B cell (primary cell): ENCODE measurements around the gene NUP54. TPM values are rescaled to one million over a fixed set of nuclear protein-coding genes. Genes with fewer than 3 reads are reported as not detected.

Experiments used
- ATAC-seq: fragments of 200-7000 bp; cut with Tn5 transposase; one replicate; pipeline ENCODE4 v1.10.0; 2021; ENCODE audit warnings: low read depth, mild to moderate bottlenecking, moderate number of reproducible peaks, moderate library complexity
- CTCF ChIA-PET: fragments of 350-600 bp; sonication (Branson Sonifier 250); formaldehyde crosslinking; loops from one replicate; lab custom pipeline; 2021; ENCODE audit warnings: antibody characterized with exemption, inconsistent platforms; lab: Charles Lee
- POLR2A ChIA-PET: fragments of 350-600 bp; sonication (Branson Sonifier 250); formaldehyde crosslinking; loops from one replicate; lab custom pipeline; 2021; ENCODE audit warnings: antibody characterized with exemption; lab: Charles Lee
- DNase-seq: peaks from one replicate; pipeline ENCODE4 v3.0.0; 2013
- H2AFZ ChIP-seq: 2 replicates; pipeline ENCODE4 v1.6.1; 2012; ENCODE audit warnings: mild to moderate bottlenecking, low read depth, low read length; ENCODE audit not compliant: insufficient read depth, poor library complexity, severe bottlenecking
- H3K27ac ChIP-seq, 2 donors: 1 replicate in 1 of 2; 2 replicates in 1 of 2; pipeline ENCODE4 v1.5.1; 2012 to 2013; ENCODE audit warnings: low read length in 2 of 2, mild to moderate bottlenecking in 2 of 2, moderate library complexity in 1 of 2
- H3K27me3 ChIP-seq, 4 experiments: fragments of 200-600 bp in 1 of 4; sonication (generic) in 1 of 4; replicated peaks in 1 of 4; 1 replicate in 2 of 4; 2 replicates in 2 of 4; pipeline versions ENCODE4 v1.6.1 to v1.7.0; 2013 to 2016; ENCODE audit warnings: low read length in 3 of 4, mild to moderate bottlenecking in 2 of 4, mixed read lengths in 1 of 4, moderate library complexity in 1 of 4; ENCODE audit not compliant: insufficient read depth in 4 of 4, control insufficient read depth in 3 of 4; ENCODE audit errors: control extremely low read depth in 1 of 4
- H3K36me3 ChIP-seq, 2 experiments: replicated peaks in 1 of 2; 1 replicate in 1 of 2; 2 replicates in 1 of 2; pipeline versions ENCODE4 v1.6.1 to v1.7.1; 2013; ENCODE audit warnings: low read length in 1 of 2; ENCODE audit not compliant: insufficient read depth in 2 of 2, control insufficient read depth in 1 of 2; ENCODE audit errors: control extremely low read depth in 1 of 2, extremely low read depth in 1 of 2
- H3K4me1 ChIP-seq, 2 donors: fragments of 200-600 bp in 1 of 2; sonication (generic) in 1 of 2; 1 replicate in 1 of 2; 2 replicates in 1 of 2; pipeline versions ENCODE4 v1.5.1 to v1.6.1; 2013 to 2017; ENCODE audit warnings: low read length in 2 of 2; ENCODE audit not compliant: control insufficient read depth in 2 of 2, insufficient read depth in 2 of 2
- H3K4me2 ChIP-seq: replicated peaks from 2 replicates; pipeline ENCODE3; 2012; ENCODE audit warnings: mild to moderate bottlenecking, low read depth, low read length; ENCODE audit not compliant: poor library complexity, severe bottlenecking
- H3K4me3 ChIP-seq, 5 experiments: fragments of 200-600 bp in 1 of 5; sonication (generic) in 1 of 5; 1 replicate in 3 of 5; 2 replicates in 2 of 5; pipeline versions ENCODE4 v1.5.1 to v1.7.0; 2011 to 2016; ENCODE audit warnings: low read length in 4 of 5, mild to moderate bottlenecking in 4 of 5, low read depth in 2 of 5, control low read depth in 1 of 5, moderate library complexity in 1 of 5; ENCODE audit not compliant: insufficient read depth in 1 of 5; ENCODE audit errors: control extremely low read depth in 1 of 5, extremely low read depth in 1 of 5
- H3K79me2 ChIP-seq: fragments of 200-600 bp; sonication (generic); one replicate; pipeline ENCODE4 v1.6.0; 2016; ENCODE audit warnings: low read length; ENCODE audit not compliant: control insufficient read depth, insufficient read depth
- H3K9ac ChIP-seq: fragments of 200-600 bp; sonication (generic); 2 replicates; pipeline ENCODE4 v1.6.1; 2017; ENCODE audit warnings: mild to moderate bottlenecking, low read length, moderate library complexity
- H3K9me3 ChIP-seq, 3 donors: one replicate each; pipeline versions ENCODE4 v1.6.1 to v1.7.1; 2013; ENCODE audit warnings: low read length in 2 of 3; ENCODE audit not compliant: control insufficient read depth in 2 of 3, insufficient read depth in 1 of 3; ENCODE audit errors: control extremely low read depth in 1 of 3
- H4K20me1 ChIP-seq: 2 replicates; pipeline ENCODE4 v1.6.0; 2012; ENCODE audit warnings: mild to moderate bottlenecking, low read length; ENCODE audit not compliant: insufficient read depth, control insufficient read depth, poor library complexity, severe bottlenecking
- H3K27ac Mint-ChIP-seq: one replicate; pipeline ENCODE4 v1.8.0; 2021; ENCODE audit warnings: mixed read lengths
- H3K27me3 Mint-ChIP-seq: one replicate; pipeline ENCODE4 v1.8.0; 2021; ENCODE audit warnings: mixed read lengths
- H3K4me1 Mint-ChIP-seq: one replicate; pipeline ENCODE4 v1.8.0; 2021; ENCODE audit warnings: mixed read lengths
- H3K4me3 Mint-ChIP-seq: one replicate; pipeline ENCODE4 v1.8.0; 2021; ENCODE audit warnings: mixed read lengths
- H3K9me3 Mint-ChIP-seq: one replicate; pipeline ENCODE4 v1.8.0; 2022; ENCODE audit warnings: mixed read lengths; ENCODE audit not compliant: insufficient read depth
- CTCF ChIP-seq: fragments of 200-600 bp; IDR thresholded peaks from one replicate; pipeline ENCODE4 v1.8.0; 2022; ENCODE audit warnings: antibody characterized with exemption, mild to moderate bottlenecking
- EZH2 ChIP-seq: IDR thresholded peaks from 2 replicates; pipeline ENCODE4 v1.6.1; 2012; ENCODE audit warnings: borderline replicate concordance, low read depth, mild to moderate bottlenecking, moderate library complexity, low read length; ENCODE audit not compliant: insufficient read depth, poor library complexity, severe bottlenecking
- WGBS: methylation state at CpG from one replicate; pipeline ENCODE4 v1.1.5; 2013; ENCODE audit warnings: missing lambda C conversion rate; ENCODE audit not compliant: insufficient coverage; 5-methylcytosine and 5-hydroxymethylcytosine counted together
- intact Hi-C: fragments of 100-400 bp; cut with micrococcal nuclease; formaldehyde crosslinking; loops from one replicate; pipeline ENCODE4 v1.10.0; 2022
- polyA plus RNA-seq: library from polyadenylated mRNA; depleted of rRNA; stranded (reverse); fragments of >200 nt; gene quantifications from 2 replicates; pipeline ENCODE4 v1.2.3, GENCODE V29; 2012
- total RNA-seq, 2 donors: library from RNA; stranded (reverse); fragments of 120-200 nt in 1 of 2; gene quantifications; 1 replicate in 1 of 2; 2 replicates in 1 of 2; pipeline versions ENCODE4 v1.2.3 to v1.2.4, GENCODE V29; 2013 to 2022

NUP54 gene
- total and polyA plus RNA-seq, 2 donors (not counting 1 experiment from before 2014, with no cell fraction given): 17.4 to 71.4 TPM

GRCh38 chr4:76155979-76156378 is 7.8 kb upstream of the NUP54 start:
- no peak for ATAC-seq
- Mint-ChIP-seq H3K9me3 (peaks cover 4% of the 10 kb centered on the region), H3K27me3 (no peaks in the 10 kb centered on the region), H3K4me1 (no peaks in the 10 kb centered on the region), H3K4me3 (no peak overlapping the region), H3K27ac (no peak overlapping the region)
- ChIA-PET POLR2A (no interaction called here), CTCF (interaction anchor here (0.8 to 1.4 kb wide), 2 partner anchors 24 to 160 kb away, joined by 3 to 9 read pairs; no protein-coding TSS in a partner anchor)
- Histone ChIP-seq H3K36me3 (peaks cover under 1 to 3% of the 10 kb centered on the region in 2 experiments), H3K79me2 (no peaks in the 10 kb centered on the region), H4K20me1 (no peaks in the 10 kb centered on the region), H2AFZ (no peak overlapping the region), H3K9me3 (peaks cover 0 to 5% (median 0%) of the 10 kb centered on the region in 3 donors), H3K27ac (no peak overlapping the region), H3K27me3 (no peaks in the 10 kb centered on the region), H3K4me1 (no peaks in the 10 kb centered on the region), H3K9ac (no peak overlapping the region), H3K4me3 (no peak overlapping the region), H3K4me2 (no peak overlapping the region)
- intact Hi-C loops: no loop called here
- WGBS: no CpG with 5 or more reads among the region's 3 CpGs
- DNase-seq: no peak
- TF ChIP-seq CTCF (no peak), EZH2 (no peak)

DNA sequence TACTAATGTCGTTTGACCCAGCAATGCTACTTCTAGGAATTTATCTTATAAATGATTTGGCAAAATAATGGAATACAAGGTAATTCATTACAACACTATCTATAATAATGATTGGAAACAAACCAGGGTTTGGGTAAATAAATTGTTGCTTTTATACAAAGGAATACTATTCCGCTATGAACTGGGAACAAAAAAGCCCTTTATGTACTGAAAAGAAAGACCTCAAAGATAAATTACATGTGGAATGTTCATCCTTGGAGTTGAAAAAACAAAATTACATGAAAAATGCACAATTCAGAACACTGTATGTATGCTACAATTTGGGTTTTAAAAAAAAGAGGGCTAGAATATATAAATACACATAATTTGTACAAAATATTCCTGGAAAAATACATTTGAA is 5.2 kb upstream of the NUP54 start:
- no peaks in the 10 kb centered on the region for H3K27me3 ChIP-seq
- intact Hi-C loops: no loop called here
- CTCF ChIA-PET: no interaction called here
- no peaks in the 10 kb centered on the region for H3K36me3 ChIP-seq
- TF ChIP-seq EZH2: no peak
- TF ChIP-seq CTCF: no peak
- no peak overlapping the region for H3K4me3 ChIP-seq
- peaks cover 9% of the 10 kb centered on the region for H3K4me1 Mint-ChIP-seq
- no peak overlapping the region for H2AFZ ChIP-seq
- no peaks in the 10 kb centered on the region for H4K20me1 ChIP-seq
- DNase-seq (no peak), ATAC-seq (no peak)
- POLR2A ChIA-PET: no interaction called here
- no peak overlapping the region for H3K27ac Mint-ChIP-seq
- no peak overlapping the region for H3K9ac ChIP-seq
- no peaks in the 10 kb centered on the region for H3K27me3 Mint-ChIP-seq
- H3K4me3 Mint-ChIP-seq: no peak overlapping the region
- WGBS: no CpG with 5 or more reads among the region's 2 CpGs
- H3K4me2 ChIP-seq: no peak overlapping the region
- peaks cover 4% of the 10 kb centered on the region for H3K9me3 Mint-ChIP-seq
- H3K79me2 ChIP-seq: peaks cover 5% of the 10 kb centered on the region
- H3K9me3 ChIP-seq: peaks cover 0 to 5% (median 0%) of the 10 kb centered on the region in 3 donors
- no peak overlapping the region for H3K27ac ChIP-seq
- H3K4me1 ChIP-seq: peaks cover 7 to 10% of the 10 kb centered on the region in 2 donors
